Measurements from ENCODE around the gene PNISR. TPM values are rescaled to one million over a fixed set of nuclear protein-coding genes. Genes with fewer than 3 reads are reported as not detected.

The PNISR gene
- total and polyA plus RNA-seq, 2 donors (not counting 1 experiment from before 2014, with no cell fraction given): 27.7 to 99.1 TPM

DNA sequence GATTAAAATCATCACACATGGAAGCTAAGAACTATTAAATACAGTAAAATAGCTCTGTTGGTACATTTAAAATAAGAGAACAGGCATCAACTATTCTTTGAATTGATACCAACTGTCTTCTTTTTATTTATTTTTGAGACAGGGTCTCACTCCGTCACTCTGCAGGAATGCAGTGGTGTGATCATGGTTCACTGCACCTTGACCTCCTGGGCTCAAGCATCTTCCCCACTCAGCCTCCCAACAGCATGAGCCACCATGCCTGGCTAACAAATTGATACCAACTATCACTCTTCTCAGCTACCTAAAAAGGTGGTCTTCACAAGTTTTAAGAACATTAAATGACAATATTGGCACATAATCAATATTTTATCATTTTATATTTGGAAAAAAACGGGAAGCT, 7.8 kb upstream of the PNISR start:
- Histone ChIP-seq H3K79me2 (ENCODE audit: control insufficient read depth, insufficient read depth, low read length) (peaks cover 2% of the 10 kb centered on the region), H3K4me2 (ENCODE audit: extremely low read depth, insufficient read depth, low read length) (no peak overlapping the region), H3K27me3 (ENCODE audit: control insufficient read depth, insufficient read depth, low read length) (no peaks in the 10 kb centered on the region), H3K4me1 (ENCODE audit: control insufficient read depth, extremely low read depth, insufficient read depth, low read length) (peaks cover 4% of the 10 kb centered on the region), H3K27ac (ENCODE audit: insufficient read depth, low read length) (no peak overlapping the region), H4K20me1 (ENCODE audit: control insufficient read depth, extremely low read depth, insufficient read depth, low read length) (no peaks in the 10 kb centered on the region), H3K4me3 (replicated peaks in 1 of 4; ENCODE audit: control extremely low read depth in 1 of 4, insufficient read depth in 1 of 4, low read depth in 3 of 4, low read length in 4 of 4) (no peak overlapping the region), H3K9me3 (ENCODE audit: control insufficient read depth, insufficient read depth, low read depth, low read length) (no peaks in the 10 kb centered on the region), H2AFZ (ENCODE audit: low read length) (no peak overlapping the region), H3K9ac (ENCODE audit: insufficient read depth, low read length) (no peak overlapping the region), H3K36me3 (ENCODE audit: control insufficient read depth, insufficient read depth, low read length) (no peaks in the 10 kb centered on the region)
- TF ChIP-seq EZH2 (IDR thresholded peaks at IDR 0.05; ENCODE audit: low read length, missing control alignments): no peak
- TF ChIP-seq, protein P1, sequence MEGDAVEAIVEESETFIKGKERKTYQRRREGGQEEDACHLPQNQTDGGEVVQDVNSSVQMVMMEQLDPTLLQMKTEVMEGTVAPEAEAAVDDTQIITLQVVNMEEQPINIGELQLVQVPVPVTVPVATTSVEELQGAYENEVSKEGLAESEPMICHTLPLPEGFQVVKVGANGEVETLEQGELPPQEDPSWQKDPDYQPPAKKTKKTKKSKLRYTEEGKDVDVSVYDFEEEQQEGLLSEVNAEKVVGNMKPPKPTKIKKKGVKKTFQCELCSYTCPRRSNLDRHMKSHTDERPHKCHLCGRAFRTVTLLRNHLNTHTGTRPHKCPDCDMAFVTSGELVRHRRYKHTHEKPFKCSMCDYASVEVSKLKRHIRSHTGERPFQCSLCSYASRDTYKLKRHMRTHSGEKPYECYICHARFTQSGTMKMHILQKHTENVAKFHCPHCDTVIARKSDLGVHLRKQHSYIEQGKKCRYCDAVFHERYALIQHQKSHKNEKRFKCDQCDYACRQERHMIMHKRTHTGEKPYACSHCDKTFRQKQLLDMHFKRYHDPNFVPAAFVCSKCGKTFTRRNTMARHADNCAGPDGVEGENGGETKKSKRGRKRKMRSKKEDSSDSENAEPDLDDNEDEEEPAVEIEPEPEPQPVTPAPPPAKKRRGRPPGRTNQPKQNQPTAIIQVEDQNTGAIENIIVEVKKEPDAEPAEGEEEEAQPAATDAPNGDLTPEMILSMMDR (conservative IDR thresholded peaks at IDR 0.05 in 1 of 2, IDR thresholded peaks at IDR 0.05 in 1 of 2; ENCODE audit: low read depth in 1 of 2, low read length in 2 of 2): no peak
- DNase-seq (ENCODE audit: low read depth in 2 of 2): peak in 1 of 2 donors; percentile 16

DNA sequence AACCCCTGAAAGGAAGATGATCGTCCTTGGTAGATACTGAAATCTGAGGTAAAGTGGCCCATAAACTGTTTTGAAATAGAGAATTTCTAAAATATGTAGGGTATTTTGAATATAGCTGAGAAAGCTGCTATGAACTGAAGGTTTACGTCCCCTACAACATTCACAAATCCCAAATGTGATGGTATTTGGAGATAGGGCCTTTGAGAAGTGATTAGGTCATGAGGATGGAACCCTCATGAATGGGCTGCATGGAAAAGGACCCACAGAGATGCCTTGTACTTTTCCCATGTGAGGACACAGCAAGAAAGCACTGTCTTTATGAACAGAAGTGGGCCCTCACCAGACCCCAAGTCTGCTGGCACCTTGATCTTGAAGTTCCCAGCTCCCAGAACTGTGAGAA, 6.8 kb upstream of the PNISR start:
- no peak for TF ChIP-seq EZH2 (IDR thresholded peaks at IDR 0.05; ENCODE audit: low read length, missing control alignments)
- TF ChIP-seq, protein P1 (conservative IDR thresholded peaks at IDR 0.05 in 1 of 2, IDR thresholded peaks at IDR 0.05 in 1 of 2; ENCODE audit: low read depth in 1 of 2, low read length in 2 of 2): no peak
- no peak for DNase-seq (ENCODE audit: low read depth in 2 of 2)
- no peaks in the 10 kb centered on the region for H4K20me1 ChIP-seq (ENCODE audit: control insufficient read depth, extremely low read depth, insufficient read depth, low read length)
- peaks cover 10% of the 10 kb centered on the region for H3K4me1 ChIP-seq (ENCODE audit: control insufficient read depth, extremely low read depth, insufficient read depth, low read length)
- H2AFZ ChIP-seq (ENCODE audit: low read length): no peak overlapping the region
- no peak overlapping the region for H3K27ac ChIP-seq (ENCODE audit: insufficient read depth, low read length)
- H3K27me3 ChIP-seq (ENCODE audit: control insufficient read depth, insufficient read depth, low read length): no peaks in the 10 kb centered on the region
- H3K4me2 ChIP-seq (ENCODE audit: extremely low read depth, insufficient read depth, low read length): no peak overlapping the region
- peaks cover 11% of the 10 kb centered on the region for H3K79me2 ChIP-seq (ENCODE audit: control insufficient read depth, insufficient read depth, low read length)
- H3K9me3 ChIP-seq (ENCODE audit: control insufficient read depth, insufficient read depth, low read depth, low read length): no peaks in the 10 kb centered on the region
- H3K9ac ChIP-seq (ENCODE audit: insufficient read depth, low read length): no peak overlapping the region
- no peak overlapping the region for H3K4me3 ChIP-seq (replicated peaks in 1 of 4; ENCODE audit: control extremely low read depth in 1 of 4, insufficient read depth in 1 of 4, low read depth in 3 of 4, low read length in 4 of 4)
- H3K36me3 ChIP-seq (ENCODE audit: control insufficient read depth, insufficient read depth, low read length): no peaks in the 10 kb centered on the region

DNA sequence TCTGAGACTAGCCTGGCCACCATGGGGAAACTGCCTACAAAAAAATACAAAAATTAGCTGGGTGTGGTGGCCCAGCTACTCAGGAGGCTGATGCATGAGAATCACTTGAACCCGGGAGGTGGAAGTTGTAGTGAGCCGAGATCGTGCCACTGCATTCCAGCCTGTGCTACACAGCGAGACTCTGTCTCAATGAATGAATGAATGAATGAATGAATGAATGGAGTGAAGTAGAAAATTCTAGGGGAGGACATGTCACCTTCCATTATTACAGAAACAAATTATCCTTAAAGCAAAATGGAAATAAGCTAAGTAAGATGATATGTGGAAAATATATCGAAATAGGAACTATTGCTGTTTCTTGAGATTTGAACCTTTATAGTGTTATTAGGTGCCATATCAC, 2.9 kb upstream of the PNISR start:
- Histone ChIP-seq H3K27me3 (ENCODE audit: control insufficient read depth, insufficient read depth, low read length) (no peaks in the 10 kb centered on the region), H3K4me3 (replicated peaks in 1 of 4; ENCODE audit: control extremely low read depth in 1 of 4, insufficient read depth in 1 of 4, low read depth in 3 of 4, low read length in 4 of 4) (no peak overlapping the region), H3K9ac (ENCODE audit: insufficient read depth, low read length) (no peak overlapping the region), H3K27ac (ENCODE audit: insufficient read depth, low read length) (no peak overlapping the region), H3K36me3 (ENCODE audit: control insufficient read depth, insufficient read depth, low read length) (no peaks in the 10 kb centered on the region), H3K79me2 (ENCODE audit: control insufficient read depth, insufficient read depth, low read length) (peaks cover 30% of the 10 kb centered on the region), H3K9me3 (ENCODE audit: control insufficient read depth, insufficient read depth, low read depth, low read length) (no peaks in the 10 kb centered on the region), H3K4me1 (ENCODE audit: control insufficient read depth, extremely low read depth, insufficient read depth, low read length) (peaks cover 10% of the 10 kb centered on the region), H4K20me1 (ENCODE audit: control insufficient read depth, extremely low read depth, insufficient read depth, low read length) (no peaks in the 10 kb centered on the region), H2AFZ (ENCODE audit: low read length) (no peak overlapping the region), H3K4me2 (ENCODE audit: extremely low read depth, insufficient read depth, low read length) (no peak overlapping the region)
- TF ChIP-seq EZH2 (IDR thresholded peaks at IDR 0.05; ENCODE audit: low read length, missing control alignments): no peak
- DNase-seq (ENCODE audit: low read depth in 2 of 2): no peak
